ENCODE measurements around the gene IDH3G. TPM values are rescaled to one million over a fixed set of nuclear protein-coding genes. Genes with fewer than 3 reads are reported as not detected.

Gene IDH3G
- total RNA-seq, 6 experiments from 2014 or later, result 60.2 to 67.1 (median 62.8) TPM

DNA sequence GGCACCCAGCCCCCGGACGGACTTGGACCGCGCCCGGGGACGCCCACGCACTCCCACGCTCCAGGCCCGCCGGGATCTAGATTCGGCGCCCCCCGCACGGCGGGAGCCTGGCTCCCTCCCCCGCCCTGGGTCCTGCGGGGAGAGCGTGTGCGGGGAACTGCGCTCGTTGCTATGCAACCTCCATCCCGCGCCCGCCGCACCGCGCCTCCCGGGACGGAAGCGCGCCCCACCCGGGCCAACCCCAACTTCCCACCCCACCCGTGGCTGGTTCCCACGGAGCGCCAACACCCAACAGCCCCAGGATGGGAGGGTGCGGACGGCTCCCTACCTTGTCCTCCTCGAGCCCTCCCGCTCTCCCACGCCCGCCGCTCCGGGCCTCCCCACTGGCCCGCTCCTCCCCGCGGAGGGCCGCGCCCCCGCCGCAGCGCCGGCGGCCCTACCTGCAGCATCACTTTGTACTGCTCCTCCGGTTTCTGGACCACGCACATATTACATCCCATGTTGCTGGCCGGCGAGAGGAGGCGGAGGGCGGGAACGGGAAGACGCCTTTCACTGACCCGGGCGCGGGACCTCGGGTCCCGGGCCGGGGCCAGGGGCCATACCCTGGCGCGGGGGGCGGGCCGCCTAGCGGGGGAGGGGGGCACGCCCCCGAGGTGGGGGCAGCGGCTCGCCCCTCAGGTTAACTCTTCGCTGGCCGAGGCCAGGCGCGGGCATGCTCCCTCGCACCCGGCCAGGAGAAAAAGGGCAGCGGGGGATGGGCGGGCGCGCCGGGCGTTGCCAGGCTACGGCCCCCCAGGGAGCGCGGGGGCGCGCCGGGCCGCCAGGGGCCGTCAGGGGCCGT, 35.8 kb upstream of the IDH3G start, which contains the start of gene PDZD4:
TSS of gene PDZD4 (minus strand) at position 746 of the 841 bp plus-strand sequence. CDS start at position 500, 246 bp downstream.
- Mint-ChIP-seq H3K27me3 (ENCODE audit: insufficient read depth) (peaks cover 14% of the 10 kb centered on the region), H3K27ac (no peak within 1 kb of the TSS)
- DNase-seq, result no peak

DNA sequence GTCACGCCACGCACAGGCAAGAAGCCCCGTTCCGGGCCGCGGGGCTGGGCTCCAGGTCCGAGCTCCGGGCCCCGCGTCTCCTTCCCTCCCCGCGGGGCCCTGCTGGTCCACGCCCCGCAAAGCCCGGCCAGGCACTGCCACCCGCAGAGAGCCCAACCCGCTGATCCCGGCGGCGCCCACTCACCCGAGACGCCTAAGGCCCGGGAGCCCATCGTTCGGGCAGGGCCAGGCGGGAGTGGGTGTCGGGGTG, 35.3 kb upstream of the IDH3G start:
- TF ChIP-seq, protein P1, sequence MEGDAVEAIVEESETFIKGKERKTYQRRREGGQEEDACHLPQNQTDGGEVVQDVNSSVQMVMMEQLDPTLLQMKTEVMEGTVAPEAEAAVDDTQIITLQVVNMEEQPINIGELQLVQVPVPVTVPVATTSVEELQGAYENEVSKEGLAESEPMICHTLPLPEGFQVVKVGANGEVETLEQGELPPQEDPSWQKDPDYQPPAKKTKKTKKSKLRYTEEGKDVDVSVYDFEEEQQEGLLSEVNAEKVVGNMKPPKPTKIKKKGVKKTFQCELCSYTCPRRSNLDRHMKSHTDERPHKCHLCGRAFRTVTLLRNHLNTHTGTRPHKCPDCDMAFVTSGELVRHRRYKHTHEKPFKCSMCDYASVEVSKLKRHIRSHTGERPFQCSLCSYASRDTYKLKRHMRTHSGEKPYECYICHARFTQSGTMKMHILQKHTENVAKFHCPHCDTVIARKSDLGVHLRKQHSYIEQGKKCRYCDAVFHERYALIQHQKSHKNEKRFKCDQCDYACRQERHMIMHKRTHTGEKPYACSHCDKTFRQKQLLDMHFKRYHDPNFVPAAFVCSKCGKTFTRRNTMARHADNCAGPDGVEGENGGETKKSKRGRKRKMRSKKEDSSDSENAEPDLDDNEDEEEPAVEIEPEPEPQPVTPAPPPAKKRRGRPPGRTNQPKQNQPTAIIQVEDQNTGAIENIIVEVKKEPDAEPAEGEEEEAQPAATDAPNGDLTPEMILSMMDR (IDR thresholded peaks at IDR 0.05), result no peak
- no peaks in the 10 kb centered on the region for H3K4me1 Mint-ChIP-seq (ENCODE audit: low read depth)
- no peak overlapping the region for H3K27ac Mint-ChIP-seq
- peaks cover 14% of the 10 kb centered on the region for H3K27me3 Mint-ChIP-seq (ENCODE audit: insufficient read depth)
- no peak for DNase-seq
- no peaks in the 10 kb centered on the region for H3K9me3 Mint-ChIP-seq
- no peaks in the 10 kb centered on the region for H3K36me3 Mint-ChIP-seq (ENCODE audit: low read depth)
- H3K4me3 Mint-ChIP-seq, result no peak overlapping the region

More for the DNA sequence above, 35.8 kb upstream of the IDH3G start, which contains the start of gene PDZD4:
- no peaks in the 10 kb centered on the region for H3K4me1 Mint-ChIP-seq (ENCODE audit: low read depth)
- no peaks in the 10 kb centered on the region for H3K36me3 Mint-ChIP-seq (ENCODE audit: low read depth)
- no peak within 1 kb of the TSS for H3K4me3 Mint-ChIP-seq
- TF ChIP-seq, protein P1 (IDR thresholded peaks at IDR 0.05), result no peak
- H3K9me3 Mint-ChIP-seq, result no peaks in the 10 kb centered on the region

DNA sequence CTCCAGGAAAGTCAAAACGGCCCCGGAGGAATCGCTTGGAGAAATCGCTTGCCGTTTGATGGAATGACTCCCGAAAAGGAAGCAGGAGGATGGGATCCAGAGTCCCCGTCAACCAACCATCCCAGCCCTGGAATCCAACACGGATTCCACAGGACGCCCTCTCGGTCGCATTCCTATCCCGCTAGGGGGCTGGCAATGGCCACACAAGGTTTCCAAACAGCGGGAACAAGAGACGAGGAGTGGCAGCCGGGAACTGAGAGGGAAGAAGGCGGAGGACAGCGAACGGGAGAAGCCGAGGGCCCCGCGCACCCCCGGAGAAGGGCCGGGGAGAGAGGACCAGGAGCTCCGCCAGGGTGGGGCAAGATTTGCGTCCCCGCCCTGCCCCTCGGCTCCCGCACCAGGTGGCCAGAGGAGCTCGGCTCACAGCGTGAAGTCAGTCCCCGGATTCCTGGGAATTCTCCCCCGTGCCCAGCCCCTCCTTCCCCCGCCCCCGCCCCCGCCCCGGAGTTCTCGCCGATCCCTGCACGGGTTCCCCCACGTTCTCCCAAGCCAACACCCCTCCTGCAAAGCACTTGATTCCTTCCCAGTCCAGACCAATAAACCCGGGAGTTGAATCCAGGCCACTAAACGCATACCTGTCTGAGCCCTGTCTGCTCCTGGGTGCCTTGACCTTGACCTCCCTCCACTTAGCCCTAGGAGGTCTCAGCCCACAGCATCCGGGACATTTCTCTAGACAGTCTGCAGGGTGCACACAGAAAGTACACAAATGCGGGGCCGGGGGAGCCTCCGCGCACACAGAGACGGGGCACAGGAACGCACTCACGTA, 34.8 kb upstream of the IDH3G start:
- no peaks in the 10 kb centered on the region for H3K9me3 Mint-ChIP-seq
- H3K27me3 Mint-ChIP-seq (ENCODE audit: insufficient read depth), result peaks cover 15% of the 10 kb centered on the region
- TF ChIP-seq, protein P1 (IDR thresholded peaks at IDR 0.05), result no peak
- H3K4me3 Mint-ChIP-seq, result no peak overlapping the region
- no peaks in the 10 kb centered on the region for H3K36me3 Mint-ChIP-seq (ENCODE audit: low read depth)
- no peak overlapping the region for H3K27ac Mint-ChIP-seq
- H3K4me1 Mint-ChIP-seq (ENCODE audit: low read depth), result no peaks in the 10 kb centered on the region
- DNase-seq, result no peak

DNA sequence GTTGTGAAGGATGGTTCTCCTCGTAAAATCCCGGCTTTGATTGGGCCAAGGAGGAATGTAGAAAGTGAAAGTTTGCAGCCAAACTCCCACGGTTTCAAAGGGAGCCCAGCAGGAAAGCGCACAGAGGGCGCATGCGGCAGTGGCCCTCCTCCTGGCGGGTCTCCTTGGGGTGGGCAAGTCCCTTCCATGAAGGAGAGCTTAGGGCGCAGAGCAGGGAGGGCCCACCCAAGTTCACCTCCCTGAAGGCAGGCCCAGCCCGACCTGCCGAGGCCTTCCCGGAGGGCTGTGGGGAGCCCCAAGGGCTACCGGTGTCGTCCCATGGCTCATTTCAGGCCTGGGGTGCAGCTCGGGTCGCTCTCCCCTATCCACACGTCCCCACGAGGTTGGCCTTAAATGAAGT, 34.1 kb upstream of the IDH3G start:
- no peak for DNase-seq
- TF ChIP-seq, protein P1 (IDR thresholded peaks at IDR 0.05), result no peak
- H3K36me3 Mint-ChIP-seq (ENCODE audit: low read depth), result no peaks in the 10 kb centered on the region
- H3K27ac Mint-ChIP-seq, result no peak overlapping the region
- no peaks in the 10 kb centered on the region for H3K4me1 Mint-ChIP-seq (ENCODE audit: low read depth)
- H3K9me3 Mint-ChIP-seq, result no peaks in the 10 kb centered on the region
- peaks cover 19% of the 10 kb centered on the region for H3K27me3 Mint-ChIP-seq (ENCODE audit: insufficient read depth)
- no peak overlapping the region for H3K4me3 Mint-ChIP-seq

DNA sequence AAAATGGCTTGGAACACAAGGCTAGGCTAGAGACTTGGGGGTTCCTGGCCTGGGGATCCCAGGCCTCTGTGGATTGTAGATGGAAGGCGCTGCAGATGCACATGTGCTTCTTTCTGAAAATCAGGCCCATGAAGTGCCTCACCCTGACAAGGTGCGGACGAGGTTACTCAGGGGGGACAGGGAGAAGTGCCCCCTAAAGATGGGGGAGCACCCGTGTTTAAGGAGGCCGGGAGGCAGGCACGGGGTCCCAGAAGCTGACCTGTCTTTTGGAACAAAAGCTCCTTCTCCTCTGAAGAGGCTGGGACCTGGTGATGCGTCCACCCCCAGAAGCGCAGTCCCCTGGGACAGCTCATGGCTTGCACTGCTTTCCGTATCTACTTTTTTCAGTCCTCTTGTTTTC, 33.7 kb upstream of the IDH3G start:
- TF ChIP-seq, protein P1 (IDR thresholded peaks at IDR 0.05), result no peak
- no peak for DNase-seq
- no peaks in the 10 kb centered on the region for H3K4me1 Mint-ChIP-seq (ENCODE audit: low read depth)
- peaks cover 19% of the 10 kb centered on the region for H3K27me3 Mint-ChIP-seq (ENCODE audit: insufficient read depth)
- H3K36me3 Mint-ChIP-seq (ENCODE audit: low read depth), result no peaks in the 10 kb centered on the region
- no peak overlapping the region for H3K4me3 Mint-ChIP-seq
- no peaks in the 10 kb centered on the region for H3K9me3 Mint-ChIP-seq
- no peak overlapping the region for H3K27ac Mint-ChIP-seq
